SK-N-SH treated with all-trans-retinoic acid at 6 μM for 48 hours (cell line): ENCODE results near the gene CACNA2D3.

Experiments
- ARNTL ChIP-seq: fragments of 450-650 bp; formaldehyde crosslinking; IDR thresholded peaks from 2 replicates; pipeline ENCODE4 v1.5.0; 2020; ENCODE audit warnings: low read depth, mild to moderate bottlenecking, moderate library complexity, borderline replicate concordance
- CSRNP3 ChIP-seq: fragments of 250-450 bp; sonication (Bioruptor Pico); IDR thresholded peaks from 2 replicates; pipeline ENCODE4 v1.5.1; 2021; ENCODE audit warnings: mild to moderate bottlenecking, moderate library complexity
- ESRRG ChIP-seq: fragments of 250-450 bp; sonication (Bioruptor Pico); IDR thresholded peaks from 2 replicates; pipeline ENCODE4 v1.6.1; 2021; ENCODE audit warnings: mild to moderate bottlenecking
- ISL1 ChIP-seq: fragments of 250-450 bp; sonication (Bioruptor Pico); IDR thresholded peaks from 2 replicates; pipeline ENCODE4 v2.1.2; 2022; ENCODE audit warnings: mild to moderate bottlenecking, moderate library complexity
- PATZ1 ChIP-seq: fragments of 250-450 bp; sonication (Bioruptor Pico); IDR thresholded peaks from 2 replicates; pipeline ENCODE4 v1.8.0; 2020; ENCODE audit warnings: mild to moderate bottlenecking, moderate library complexity, borderline replicate concordance
- POU6F1 ChIP-seq: fragments of 250-450 bp; sonication (Bioruptor Pico); IDR thresholded peaks from 2 replicates; pipeline ENCODE4 v1.8.0; 2021; ENCODE audit warnings: low read depth, mild to moderate bottlenecking, moderate library complexity, borderline replicate concordance
- RARB ChIP-seq: fragments of 250-450 bp; sonication (Bioruptor Pico); IDR thresholded peaks from 2 replicates; pipeline ENCODE4 v1.8.0; 2021; ENCODE audit warnings: mild to moderate bottlenecking, moderate library complexity
- TCF4 ChIP-seq: fragments of 250-450 bp; sonication (Bioruptor Pico); IDR thresholded peaks from 2 replicates; pipeline ENCODE4 v1.8.0; 2021; ENCODE audit warnings: mild to moderate bottlenecking, moderate library complexity, borderline replicate concordance

GRCh38 chr3:54698054-54698453, 575.7 kb downstream of the CACNA2D3 start:
- TF ChIP-seq PATZ1 (CRISPR knock-in tag) (no peak), TCF4 (CRISPR knock-in tag) (no peak), POU6F1 (CRISPR knock-in tag) (no peak), ISL1 (CRISPR knock-in tag) (no peak), CSRNP3 (CRISPR knock-in tag) (no peak), ESRRG (CRISPR knock-in tag) (no peak), ARNTL (CRISPR knock-in tag) (no peak), RARB (CRISPR knock-in tag) (no peak)
